Mucosa of descending colon (tissue), 3 donors: ENCODE results near the gene ARV1. TPM values are rescaled to one million over a fixed set of nuclear protein-coding genes. Genes with fewer than 3 reads are reported as not detected.
A peak's percentile ranks its signal among the peaks of the same experiment; 100 is the strongest.

Experiments used
- ATAC-seq: fragments of 200-7000 bp; cut with Tn5 transposase; one replicate; pipeline ENCODE4 v1.9.1; 2020; ENCODE audit warnings: mild to moderate bottlenecking, moderate library complexity
- DNase-seq, 3 donors: peaks; one replicate each; pipeline ENCODE4 v3.0.0-alpha.2; 2020
- H3K36me3 ChIP-seq: fragments of 200-600 bp; one replicate; pipeline ENCODE4 v1.8.0; 2021; ENCODE audit warnings: low read depth, mild to moderate bottlenecking
- H3K4me1 ChIP-seq: fragments of 200-600 bp; one replicate; pipeline ENCODE4 v1.8.0; 2021; ENCODE audit warnings: low read depth, mild to moderate bottlenecking
- H3K4me3 ChIP-seq: fragments of 200-600 bp; one replicate; pipeline ENCODE4 v1.8.0; 2021; ENCODE audit warnings: mild to moderate bottlenecking
- H3K9me3 ChIP-seq: fragments of 200-600 bp; one replicate; pipeline ENCODE4 v1.8.0; 2021; ENCODE audit warnings: mild to moderate bottlenecking
- CTCF ChIP-seq: fragments of 200-600 bp; IDR thresholded peaks from one replicate; pipeline ENCODE4 v1.8.0; 2022; ENCODE audit warnings: antibody characterized with exemption, mild to moderate bottlenecking
- intact Hi-C, 2 donors: fragments of 100-400 bp; cut with DNase I in 1 of 2; cut with micrococcal nuclease in 1 of 2; formaldehyde crosslinking; loops; one replicate each; pipeline versions ENCODE4 v1.11.0 to v1.11.1; 2022; cut with DNase I, micrococcal nuclease
- total RNA-seq, 3 donors: library from RNA; stranded (reverse); fragmentation: NEBNext Ultra II Directional in 2 of 3; extraction: Animal tissue kit (Norgen Biotek cat#: 25700) in 2 of 3; gene quantifications; one replicate each; pipeline versions ENCODE4 v1.2.1 to v1.2.4, GENCODE V29; 2021 to 2023
- donor health status: DM: no; HTN: no; CAD: no; lungs with moderate emphysema.
- donor health status: DM: no; HTN: no; CAD: no.
- donor health status: DM: no; HTN: yes; CAD: no.

ARV1 gene
- total RNA-seq, 3 donors from 2014 or later: 22.4 to 33.2 (median 30.3) TPM

GRCh38 chr1:230948903-230949302 lies 30.0 kb upstream of the ARV1 start:
- H3K4me1 ChIP-seq: no peaks in the 10 kb centered on the region
- H3K36me3 ChIP-seq: no peaks in the 10 kb centered on the region
- ATAC-seq: no peak
- H3K9me3 ChIP-seq: no peaks in the 10 kb centered on the region
- TF ChIP-seq CTCF: no peak
- no peak for DNase-seq
- no peak overlapping the region for H3K4me3 ChIP-seq
- intact Hi-C loops: no loop called here

DNA sequence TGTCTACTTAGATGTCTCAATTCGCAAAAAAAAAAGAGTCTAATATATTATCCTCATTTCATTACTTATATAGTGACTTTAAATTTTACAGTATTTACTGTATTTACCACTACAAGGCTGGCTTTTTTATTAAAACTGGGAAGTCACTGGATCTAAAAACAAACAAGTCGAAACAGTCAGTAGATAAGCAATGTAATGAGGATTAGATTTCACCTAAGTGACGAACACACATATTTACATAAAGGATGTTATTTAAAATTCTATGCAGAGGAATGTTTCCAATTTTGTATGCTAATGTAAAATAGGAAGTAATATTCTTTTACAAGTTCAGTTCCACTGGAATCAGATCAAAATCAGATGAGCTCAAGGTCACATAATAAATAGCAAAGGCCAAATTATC lies 28.5 kb upstream of the ARV1 start:
- no peak for TF ChIP-seq CTCF
- no peak for ATAC-seq
- intact Hi-C loops: no loop called here

GRCh38 chr1:230957580-230957989 lies 21.3 kb upstream of the ARV1 start:
- TF ChIP-seq CTCF: no peak
- DNase-seq (no peak), ATAC-seq (peak; percentile 36)
- Histone ChIP-seq H3K36me3 (no peaks in the 10 kb centered on the region), H3K4me1 (peaks cover 7% of the 10 kb centered on the region), H3K9me3 (no peaks in the 10 kb centered on the region), H3K4me3 (no peak overlapping the region)
- intact Hi-C loops: no loop called here

More for the DNA sequence above, 28.5 kb upstream of the ARV1 start:
- DNase-seq: no peak
- Histone ChIP-seq H3K9me3 (no peaks in the 10 kb centered on the region), H3K4me1 (no peaks in the 10 kb centered on the region), H3K36me3 (no peaks in the 10 kb centered on the region), H3K4me3 (no peak overlapping the region)

DNA sequence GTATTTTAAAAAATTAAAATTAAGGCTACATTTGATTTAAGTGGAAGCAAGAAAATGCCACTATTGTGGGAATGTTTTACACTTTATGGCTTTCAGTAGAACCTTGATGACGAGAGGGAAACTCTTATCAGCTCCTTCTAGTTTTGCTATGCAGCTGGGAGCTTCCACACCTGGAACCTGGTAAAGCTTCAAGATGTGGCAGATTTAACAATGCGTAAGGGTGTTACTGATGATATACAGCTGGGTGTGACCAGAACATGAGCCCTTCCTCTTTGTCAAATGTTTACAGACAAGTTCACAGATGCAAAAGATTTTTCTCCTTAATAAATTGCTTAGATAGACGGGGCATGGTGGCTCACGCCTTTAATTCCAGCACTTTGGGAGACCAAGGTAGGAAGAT lies 20.5 kb upstream of the ARV1 start:
- no peak for TF ChIP-seq CTCF
- Histone ChIP-seq H3K9me3 (no peaks in the 10 kb centered on the region), H3K36me3 (no peaks in the 10 kb centered on the region), H3K4me3 (no peak overlapping the region), H3K4me1 (peaks cover 7% of the 10 kb centered on the region)
- intact Hi-C loops: no loop called here
- ATAC-seq: peak; percentile 99
- peak in 1 of 3 donors; percentile 58 for DNase-seq

DNA sequence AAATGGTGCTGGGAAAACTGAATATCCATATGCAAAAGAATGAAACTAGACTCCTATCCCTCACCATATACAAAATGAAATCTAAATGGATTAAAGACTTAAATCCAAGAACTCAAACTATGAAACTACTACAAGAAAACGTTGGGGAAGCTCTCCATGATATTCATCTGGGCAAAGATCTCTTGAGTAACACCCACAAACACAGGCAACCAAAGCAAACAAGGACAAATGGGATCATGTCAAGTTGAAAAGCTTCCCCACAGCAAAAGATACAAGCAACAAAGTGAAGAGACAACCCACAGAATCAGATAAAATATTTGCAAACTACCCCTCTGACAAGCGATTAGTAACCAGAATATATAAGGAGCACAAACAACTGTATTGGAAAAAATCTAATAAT lies 14.0 kb upstream of the ARV1 start:
- Histone ChIP-seq H3K36me3 (no peaks in the 10 kb centered on the region), H3K9me3 (no peaks in the 10 kb centered on the region), H3K4me1 (no peaks in the 10 kb centered on the region), H3K4me3 (no peak overlapping the region)
- intact Hi-C loops: no loop called here
- DNase-seq (no peak), ATAC-seq (no peak)
- TF ChIP-seq CTCF: no peak

DNA sequence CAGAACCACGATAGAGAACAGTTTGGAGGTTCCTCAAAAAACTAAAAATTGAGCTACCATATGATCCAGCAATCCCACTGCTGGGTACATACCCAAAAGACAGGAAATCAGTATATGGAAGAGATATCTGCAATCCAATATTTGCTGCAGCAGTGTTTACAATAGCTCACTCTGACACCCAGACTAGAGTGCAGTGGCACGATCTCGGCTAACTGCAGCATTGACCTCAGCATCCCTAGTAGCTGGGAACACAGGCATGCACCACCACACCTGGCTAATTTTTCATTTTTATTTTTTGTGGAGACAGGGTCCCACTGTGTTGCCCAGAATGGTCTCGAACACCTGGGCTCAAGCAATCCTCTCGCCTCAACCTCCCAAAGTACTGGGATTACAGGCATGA lies 13.4 kb upstream of the ARV1 start:
- no peaks in the 10 kb centered on the region for H3K36me3 ChIP-seq
- TF ChIP-seq CTCF: no peak
- no peaks in the 10 kb centered on the region for H3K9me3 ChIP-seq
- intact Hi-C loops: no loop called here
- no peak overlapping the region for H3K4me3 ChIP-seq
- DNase-seq (no peak), ATAC-seq (no peak)
- no peaks in the 10 kb centered on the region for H3K4me1 ChIP-seq
